Measurements from ENCODE around the gene UNC50. TPM values are rescaled to one million over a fixed set of nuclear protein-coding genes. Genes with fewer than 3 reads are reported as not detected.

Gene UNC50
- total RNA-seq, 1 donor from 2014 or later = 74.6 TPM

GRCh38 chr2:98606431-98606830 is 2.0 kb upstream of the UNC50 start:
- Histone ChIP-seq H3K9ac (no peak overlapping the region), H3K4me2 (no peak overlapping the region), H3K4me3 (no peak overlapping the region), H3K79me2 (ENCODE audit: low read depth) (peaks cover 72% of the 10 kb centered on the region), H2AFZ (replicated peaks) (no peak overlapping the region), H4K20me1 (ENCODE audit: low read depth) (peaks cover 27% of the 10 kb centered on the region), H3K9me3 (ENCODE audit: low read depth) (no peaks in the 10 kb centered on the region), H3K27ac (no peak overlapping the region), H3K36me3 (peaks cover 4% of the 10 kb centered on the region), H3F3A (ENCODE audit: low read depth) (peaks cover 6% of the 10 kb centered on the region), H3K4me1 (peaks cover 12% of the 10 kb centered on the region), H3K27me3 (no peaks in the 10 kb centered on the region)
- no peaks in the 10 kb centered on the region for H3K36me3 Mint-ChIP-seq
- peak overlapping the region; percentile 61 for H3K4me3 Mint-ChIP-seq
- no peak for DNase-seq (ENCODE audit: low spot score)
- no peaks in the 10 kb centered on the region for H3K9me3 Mint-ChIP-seq
- no peaks in the 10 kb centered on the region for H3K27me3 Mint-ChIP-seq (ENCODE audit: insufficient read depth, low read depth)
- H3K4me1 Mint-ChIP-seq = peaks cover 28% of the 10 kb centered on the region
- no peak for TF ChIP-seq EZH2phosphoT487 (IDR thresholded peaks at IDR 0.05)
- TF ChIP-seq EZH2 (IDR thresholded peaks at IDR 0.05) = no peak
- H3K27ac Mint-ChIP-seq = no peak overlapping the region

- H3K9ac ChIP-seq = no peak overlapping the region
- Mint-ChIP-seq H3K36me3 (peaks cover 2% of the 10 kb centered on the region), H3K27me3 (ENCODE audit: insufficient read depth, low read depth) (no peaks in the 10 kb centered on the region), H3K4me1 (peaks cover 28% of the 10 kb centered on the region), H3K9me3 (no peaks in the 10 kb centered on the region), H3K4me3 (peak overlapping the region; percentile 89), H3K27ac (no peak overlapping the region)
- no peaks in the 10 kb centered on the region for H3K9me3 ChIP-seq (ENCODE audit: low read depth)
- peaks cover 6% of the 10 kb centered on the region for H3F3A ChIP-seq (ENCODE audit: low read depth)
- peaks cover 4% of the 10 kb centered on the region for H3K36me3 ChIP-seq
- no peak overlapping the region for H2AFZ ChIP-seq (replicated peaks)
- DNase-seq (ENCODE audit: low spot score) = no peak
- H3K4me3 ChIP-seq = peak overlapping the region; percentile 82
- TF ChIP-seq CTCF (IDR thresholded peaks at IDR 0.05) = no peak
- no peak for TF ChIP-seq EZH2 (IDR thresholded peaks at IDR 0.05)
- TF ChIP-seq EZH2phosphoT487 (IDR thresholded peaks at IDR 0.05) = no peak
- peaks cover 23% of the 10 kb centered on the region for H4K20me1 ChIP-seq (ENCODE audit: low read depth)
- peak overlapping the region; percentile 84 for H3K4me2 ChIP-seq
- peaks cover 12% of the 10 kb centered on the region for H3K4me1 ChIP-seq
- H3K27me3 ChIP-seq = no peaks in the 10 kb centered on the region
- no peak overlapping the region for H3K27ac ChIP-seq
- peaks cover 74% of the 10 kb centered on the region for H3K79me2 ChIP-seq (ENCODE audit: low read depth)
Measured at GRCh38 chr2:98607104-98607503, 1.3 kb upstream of the UNC50 start.

GRCh38 chr2:98607741-98608115 is 661 bp upstream of the UNC50 start:
- no peak for TF ChIP-seq EZH2phosphoT487 (IDR thresholded peaks at IDR 0.05)
- no peak for DNase-seq (ENCODE audit: low spot score)
- Mint-ChIP-seq H3K4me1 (peaks cover 28% of the 10 kb centered on the region), H3K4me3 (peak overlapping the region; percentile 89), H3K27me3 (ENCODE audit: insufficient read depth, low read depth) (no peaks in the 10 kb centered on the region), H3K9me3 (no peaks in the 10 kb centered on the region), H3K27ac (peak overlapping the region; percentile 97), H3K36me3 (peaks cover 2% of the 10 kb centered on the region)
- H3K27me3 ChIP-seq = no peaks in the 10 kb centered on the region
- H4K20me1 ChIP-seq (ENCODE audit: low read depth) = peaks cover 23% of the 10 kb centered on the region
- peak overlapping the region; percentile 86 for H3K9ac ChIP-seq
- no peaks in the 10 kb centered on the region for H3K9me3 ChIP-seq (ENCODE audit: low read depth)
- H3F3A ChIP-seq (ENCODE audit: low read depth) = peaks cover 6% of the 10 kb centered on the region
- peak overlapping the region; percentile 72 for H3K27ac ChIP-seq
- H3K79me2 ChIP-seq (ENCODE audit: low read depth) = peaks cover 74% of the 10 kb centered on the region
- H3K4me3 ChIP-seq = peak overlapping the region; percentile 82
- peaks cover 12% of the 10 kb centered on the region for H3K4me1 ChIP-seq
- H3K36me3 ChIP-seq = peaks cover 4% of the 10 kb centered on the region
- peak overlapping the region; percentile 84 for H3K4me2 ChIP-seq
- H2AFZ ChIP-seq (replicated peaks) = peak overlapping the region; percentile 89

- peaks cover 28% of the 10 kb centered on the region for H3K4me1 Mint-ChIP-seq
- Histone ChIP-seq H3K79me2 (ENCODE audit: low read depth) (peaks cover 71% of the 10 kb centered on the region), H3K4me3 (peak overlapping the region; percentile 82), H3K9ac (peak overlapping the region; percentile 86), H4K20me1 (ENCODE audit: low read depth) (peaks cover 20% of the 10 kb centered on the region), H3F3A (ENCODE audit: low read depth) (peaks cover 6% of the 10 kb centered on the region), H3K27ac (peak overlapping the region; percentile 72), H2AFZ (replicated peaks) (peak overlapping the region; percentile 89), H3K9me3 (ENCODE audit: low read depth) (no peaks in the 10 kb centered on the region), H3K36me3 (peaks cover 4% of the 10 kb centered on the region), H3K27me3 (no peaks in the 10 kb centered on the region), H3K4me2 (peak overlapping the region; percentile 84), H3K4me1 (peaks cover 12% of the 10 kb centered on the region)
- H3K4me3 Mint-ChIP-seq = peak overlapping the region; percentile 89
- H3K9me3 Mint-ChIP-seq = no peaks in the 10 kb centered on the region
- H3K27me3 Mint-ChIP-seq (ENCODE audit: insufficient read depth, low read depth) = no peaks in the 10 kb centered on the region
- H3K36me3 Mint-ChIP-seq = peaks cover 9% of the 10 kb centered on the region
- H3K27ac Mint-ChIP-seq = peak overlapping the region; percentile 92
- DNase-seq (ENCODE audit: low spot score) = peak; percentile 53
- TF ChIP-seq EZH2phosphoT487 (IDR thresholded peaks at IDR 0.05) (no peak), EZH2 (IDR thresholded peaks at IDR 0.05) (no peak), CTCF (IDR thresholded peaks at IDR 0.05) (no peak)
Measured at GRCh38 chr2:98608962-98609604, 694 bp downstream of the UNC50 start.
